ENCODE results near the gene SOX13. TPM values are rescaled to one million over a fixed set of nuclear protein-coding genes. Genes with fewer than 3 reads are reported as not detected.

Gene SOX13
- polyA plus RNA-seq, 1 donor (not counting 4 experiments of a cell fraction or from before 2014, with no cell fraction given) = 4.9 TPM

DNA sequence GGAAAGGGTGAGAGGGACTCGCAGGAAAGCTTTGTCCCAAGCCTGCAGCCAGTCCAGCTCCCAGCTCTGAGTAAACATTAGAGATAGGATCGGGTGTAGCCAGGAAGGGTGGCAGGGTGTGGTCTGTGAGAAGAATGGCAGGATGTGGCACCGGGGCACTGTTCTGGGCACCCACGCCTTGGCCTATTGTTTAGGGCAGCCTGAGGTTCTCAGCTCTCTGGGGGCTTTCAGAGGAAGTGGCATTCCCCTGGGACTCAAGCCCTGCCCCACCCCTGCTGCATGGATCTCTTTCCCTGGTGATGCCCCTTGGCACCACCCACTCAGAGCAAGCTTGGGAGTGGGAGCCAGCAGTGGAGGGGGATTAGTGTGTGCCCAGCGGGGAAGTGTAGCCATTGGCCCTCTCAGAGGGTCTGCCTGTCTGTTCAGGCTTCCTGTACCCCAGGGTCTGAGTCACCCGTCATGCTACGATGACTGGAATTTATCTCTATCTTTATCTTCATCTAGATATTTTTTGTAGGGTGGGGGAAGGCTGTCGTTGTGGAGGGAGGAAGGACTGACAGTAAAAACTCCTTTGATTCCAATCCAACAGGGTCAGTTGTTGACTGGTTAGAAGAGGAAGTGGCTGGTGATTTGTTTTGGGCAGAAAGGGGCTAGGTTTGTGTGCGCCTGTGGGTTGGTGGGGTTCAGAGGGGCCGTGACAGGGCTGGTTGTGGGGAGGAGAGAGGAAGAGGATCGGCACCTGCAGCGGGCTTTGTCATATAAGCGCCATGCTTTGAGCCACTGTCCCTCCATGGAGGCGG is 31.6 kb downstream of the SOX13 start:
- peaks cover 27% of the 10 kb centered on the region for H3K4me1 ChIP-seq (ENCODE audit: control insufficient read depth, extremely low read depth, insufficient read depth, low read length)
- peaks cover 7% of the 10 kb centered on the region for H3K79me2 ChIP-seq (ENCODE audit: control insufficient read depth, insufficient read depth, low read length)
- H3K4me3 ChIP-seq (ENCODE audit: control insufficient read depth in 2 of 3, extremely low read depth in 1 of 3, insufficient read depth in 2 of 3, low read depth in 1 of 3, low read length in 3 of 3) = peak overlapping the region in 1 of 3 experiments; percentile 9
- peak overlapping the region; percentile 61 for H3K4me2 ChIP-seq (ENCODE audit: control insufficient read depth, extremely low read depth, insufficient read depth, low read depth, low read length)
- H3K9ac ChIP-seq (ENCODE audit: control insufficient read depth, extremely low read depth, insufficient read depth, low read length) = peak overlapping the region; percentile 26
- TF ChIP-seq EZH2 (IDR thresholded peaks at IDR 0.05; ENCODE audit: low read length) (no peak), CTCF (optimal IDR thresholded peaks at IDR 0.05 in 1 of 3, IDR thresholded peaks at IDR 0.05 in 1 of 3, conservative IDR thresholded peaks at IDR 0.05 in 1 of 3; ENCODE audit: extremely low read depth in 1 of 3, insufficient read depth in 2 of 3, low read length in 3 of 3) (no peak)
- dilution Hi-C loops (cut with MboI; ENCODE audit: extremely low pct_ligation_motif_present, low sequenced_read_pairs) = no loop called here
- H4K20me1 ChIP-seq (ENCODE audit: control insufficient read depth, extremely low read depth, insufficient read depth, low read length) = no peaks in the 10 kb centered on the region
- no peaks in the 10 kb centered on the region for H3K9me3 ChIP-seq (ENCODE audit: control insufficient read depth, low read depth, low read length)
- H3K9me1 ChIP-seq (ENCODE audit: control insufficient read depth, extremely low read depth, insufficient read depth, low read length) = no peaks in the 10 kb centered on the region
- no peak overlapping the region for H2AFZ ChIP-seq (ENCODE audit: control insufficient read depth, low read length)
- peak overlapping the region; percentile 29 for H3K27ac ChIP-seq (ENCODE audit: control insufficient read depth, insufficient read depth, low read length)
- no peaks in the 10 kb centered on the region for H3K36me3 ChIP-seq (ENCODE audit: control insufficient read depth in 2 of 2, extremely low read depth in 1 of 2, insufficient read depth in 2 of 2, low read length in 2 of 2)
- H3K27me3 ChIP-seq (ENCODE audit: control insufficient read depth, extremely low read depth, insufficient read depth, low read length) = no peaks in the 10 kb centered on the region
- FAIRE-seq = no peak
- DNase-seq (ENCODE audit: low read depth, low spot score) = peak; percentile 55

DNA sequence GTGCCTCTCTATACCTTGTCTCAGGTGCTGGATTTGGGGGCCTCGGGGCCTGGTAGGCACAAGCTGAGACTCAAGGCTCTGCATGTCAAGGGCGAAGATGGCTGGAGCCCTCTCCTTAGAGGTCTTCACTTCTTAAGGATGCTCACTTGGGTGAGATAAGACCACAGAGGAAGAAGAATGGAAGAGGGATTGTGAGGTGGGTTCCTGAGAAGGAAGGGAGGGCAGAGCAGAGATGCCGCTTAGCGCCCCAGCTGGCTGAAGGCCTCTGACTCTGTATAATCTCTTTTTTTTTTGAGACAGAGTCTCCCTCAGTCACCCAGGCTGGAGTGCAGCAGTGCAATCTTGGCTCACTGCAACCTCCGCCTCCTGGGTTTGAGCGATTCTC is 32.2 kb downstream of the SOX13 start:
- H2AFZ ChIP-seq (ENCODE audit: control insufficient read depth, low read length) = no peak overlapping the region
- no peaks in the 10 kb centered on the region for H3K9me1 ChIP-seq (ENCODE audit: control insufficient read depth, extremely low read depth, insufficient read depth, low read length)
- TF ChIP-seq CTCF (optimal IDR thresholded peaks at IDR 0.05 in 1 of 3, IDR thresholded peaks at IDR 0.05 in 1 of 3, conservative IDR thresholded peaks at IDR 0.05 in 1 of 3; ENCODE audit: extremely low read depth in 1 of 3, insufficient read depth in 2 of 3, low read length in 3 of 3) = no peak
- TF ChIP-seq EZH2 (IDR thresholded peaks at IDR 0.05; ENCODE audit: low read length) = no peak
- no peak overlapping the region for H3K27ac ChIP-seq (ENCODE audit: control insufficient read depth, insufficient read depth, low read length)
- no peaks in the 10 kb centered on the region for H3K9me3 ChIP-seq (ENCODE audit: control insufficient read depth, low read depth, low read length)
- no peak overlapping the region for H3K4me3 ChIP-seq (ENCODE audit: control insufficient read depth in 2 of 3, extremely low read depth in 1 of 3, insufficient read depth in 2 of 3, low read depth in 1 of 3, low read length in 3 of 3)
- H3K36me3 ChIP-seq (ENCODE audit: control insufficient read depth in 2 of 2, extremely low read depth in 1 of 2, insufficient read depth in 2 of 2, low read length in 2 of 2) = no peaks in the 10 kb centered on the region
- H3K79me2 ChIP-seq (ENCODE audit: control insufficient read depth, insufficient read depth, low read length) = peaks cover 7% of the 10 kb centered on the region
- dilution Hi-C loops (cut with MboI; ENCODE audit: extremely low pct_ligation_motif_present, low sequenced_read_pairs) = no loop called here
- no peak overlapping the region for H3K9ac ChIP-seq (ENCODE audit: control insufficient read depth, extremely low read depth, insufficient read depth, low read length)
- no peaks in the 10 kb centered on the region for H3K27me3 ChIP-seq (ENCODE audit: control insufficient read depth, extremely low read depth, insufficient read depth, low read length)
- H3K4me2 ChIP-seq (ENCODE audit: control insufficient read depth, extremely low read depth, insufficient read depth, low read depth, low read length) = no peak overlapping the region
- H4K20me1 ChIP-seq (ENCODE audit: control insufficient read depth, extremely low read depth, insufficient read depth, low read length) = no peaks in the 10 kb centered on the region
- DNase-seq (ENCODE audit: low read depth, low spot score) = no peak
- no peak for FAIRE-seq
- H3K4me1 ChIP-seq (ENCODE audit: control insufficient read depth, extremely low read depth, insufficient read depth, low read length) = peaks cover 27% of the 10 kb centered on the region
